Measurements from ENCODE around the gene GRIN2A.

Gene GRIN2A

GRCh38 chr16:9757687-9758086 lies 424.5 kb downstream of the GRIN2A start:
- DNase-seq: no peak

GRCh38 chr16:9756434-9756833 lies 425.8 kb downstream of the GRIN2A start:
- no peak for DNase-seq

- DNase-seq: no peak
Measured at GRCh38 chr16:9755081-9755480, 427.1 kb downstream of the GRIN2A start.

GRCh38 chr16:9741776-9742175 lies 440.5 kb downstream of the GRIN2A start:
- no peak for DNase-seq

GRCh38 chr16:9739301-9739700 lies 442.9 kb downstream of the GRIN2A start:
- no peak for DNase-seq

GRCh38 chr16:9738690-9739089 lies 443.5 kb downstream of the GRIN2A start:
- DNase-seq: no peak

- DNase-seq: no peak
Measured at GRCh38 chr16:9736547-9736946, 445.7 kb downstream of the GRIN2A start.

GRCh38 chr16:9723136-9723535 lies 459.1 kb downstream of the GRIN2A start:
- no peak for DNase-seq

- DNase-seq: no peak
Measured at GRCh38 chr16:9713907-9714306, 468.3 kb downstream of the GRIN2A start.

- DNase-seq: no peak
Measured at GRCh38 chr16:9713156-9713555, 469.1 kb downstream of the GRIN2A start.

GRCh38 chr16:9708972-9709620 lies 473.1 kb downstream of the GRIN2A start:
- DNase-seq: no peak

- no peak for DNase-seq
Measured at GRCh38 chr16:9706217-9706836, 475.9 kb downstream of the GRIN2A start.

- DNase-seq: no peak
Measured at GRCh38 chr16:9703731-9704130, 478.5 kb downstream of the GRIN2A start.
